HG03097 (cell line): ENCODE data around the gene HTT.
"Not testable (repeated sequence)": the region's sequence is repeated elsewhere in the genome, so short reads cannot be mapped to it uniquely, and the experiment has no call there.

Experiments used
- ATAC-seq: cut with Tn5 transposase; IDR thresholded peaks from one replicate; pipeline ENCODE4 v1.9.1; 2021; ENCODE audit not compliant: unreplicated experiment, low FRiP score

Gene HTT

GRCh38 chr4:3116955-3117354 lies 42.5 kb downstream of the HTT start:
- no peak for ATAC-seq

DNA sequence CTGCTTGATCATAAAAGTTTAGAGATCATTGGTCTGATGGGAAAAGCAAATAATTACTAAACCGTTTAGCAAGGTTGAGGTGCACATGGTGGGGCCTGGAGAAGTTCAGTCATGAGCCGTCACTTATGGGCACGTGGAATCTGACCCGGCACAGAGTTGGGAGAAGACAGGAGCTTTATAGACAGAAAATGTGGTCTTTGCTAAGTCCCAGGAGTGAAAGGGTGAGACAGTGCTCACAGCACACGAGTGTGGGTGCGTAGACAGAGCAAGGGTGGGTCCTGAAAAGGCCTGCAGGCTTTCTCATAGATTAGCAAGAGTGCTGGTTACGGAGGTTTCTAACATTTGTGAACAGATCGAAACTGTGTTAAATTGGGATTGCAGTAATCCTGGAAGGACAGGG lies 43.8 kb downstream of the HTT start:
- no peak for ATAC-seq

DNA sequence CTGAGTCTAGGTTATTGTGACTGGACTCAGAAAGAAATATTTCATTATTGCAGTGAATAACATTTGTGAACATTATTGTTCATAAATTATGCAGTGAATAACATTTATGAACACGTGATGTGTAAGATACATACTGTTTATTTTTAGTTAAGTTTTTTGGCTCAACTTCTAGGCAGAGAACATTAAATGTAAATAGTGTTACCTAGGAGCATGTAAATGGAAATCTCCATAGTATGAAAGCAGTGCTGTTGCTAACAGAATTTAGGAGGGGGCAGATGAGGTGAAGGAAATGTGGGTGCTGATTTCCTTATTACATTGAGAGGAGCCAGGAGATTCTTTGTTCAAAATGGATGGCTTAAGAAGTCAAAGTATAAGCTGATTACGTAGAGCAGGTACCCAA lies 45.0 kb downstream of the HTT start:
- no peak for ATAC-seq

DNA sequence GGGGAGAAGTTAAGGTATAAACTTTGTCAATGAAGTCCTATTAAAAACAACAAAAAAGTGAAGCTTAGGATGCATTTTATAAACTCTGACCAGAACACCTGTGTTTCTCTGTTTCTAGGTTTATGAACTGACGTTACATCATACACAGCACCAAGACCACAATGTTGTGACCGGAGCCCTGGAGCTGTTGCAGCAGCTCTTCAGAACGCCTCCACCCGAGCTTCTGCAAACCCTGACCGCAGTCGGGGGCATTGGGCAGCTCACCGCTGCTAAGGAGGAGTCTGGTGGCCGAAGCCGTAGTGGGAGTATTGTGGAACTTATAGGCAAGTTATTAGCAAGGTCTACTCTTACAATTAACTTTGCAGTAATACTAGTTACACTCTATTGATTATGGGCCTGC lies 46.6 kb downstream of the HTT start:
- ATAC-seq = no peak

DNA sequence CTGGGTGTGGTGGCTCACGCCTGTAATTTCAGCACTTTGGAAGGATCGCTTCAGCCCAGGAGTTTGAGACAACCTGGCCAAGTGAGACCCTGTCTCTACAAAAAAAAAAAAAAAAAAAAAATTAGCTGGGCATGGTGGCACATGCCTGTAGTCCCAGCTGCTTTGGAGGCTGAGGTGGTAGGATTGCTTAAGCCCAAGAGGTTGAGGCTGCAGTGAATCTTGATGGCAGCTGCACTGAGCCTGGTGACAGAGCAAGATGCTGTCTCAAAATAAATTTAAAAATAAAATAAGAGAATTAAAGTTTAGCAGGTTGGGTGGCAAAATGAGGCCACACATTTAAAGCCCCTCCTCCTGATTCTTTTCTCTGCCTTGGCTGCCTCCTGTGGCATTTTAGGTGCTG lies 47.1 kb downstream of the HTT start:
- no peak for ATAC-seq

DNA sequence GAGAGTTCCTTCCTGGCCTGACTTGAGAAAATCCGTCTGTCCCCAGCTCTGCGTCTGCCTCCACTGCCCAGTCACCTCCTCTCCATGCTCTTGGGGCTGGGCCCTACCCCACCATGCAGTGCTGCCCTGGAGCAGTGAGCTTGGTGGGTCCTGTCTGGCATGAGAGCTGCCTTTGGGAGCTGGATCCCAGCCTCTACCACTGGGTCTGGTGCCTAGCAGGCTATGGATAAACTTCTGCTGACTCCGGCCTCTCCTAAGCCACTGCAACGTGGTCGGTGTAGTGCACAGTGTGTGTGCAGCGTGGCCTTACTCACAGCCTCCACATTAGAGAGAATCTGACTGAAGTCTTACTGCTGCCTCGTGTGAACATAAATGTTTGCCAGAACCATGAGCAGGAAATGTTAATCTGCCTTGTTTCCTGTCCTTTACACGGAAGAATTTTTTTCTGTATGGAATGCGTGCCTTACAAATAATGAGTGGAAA lies 47.6 kb downstream of the HTT start:
- ATAC-seq = no peak

- ATAC-seq = no peak
These were observed 48.7 kb downstream of the HTT start for GRCh38 chr4:3123181-3123671.

DNA sequence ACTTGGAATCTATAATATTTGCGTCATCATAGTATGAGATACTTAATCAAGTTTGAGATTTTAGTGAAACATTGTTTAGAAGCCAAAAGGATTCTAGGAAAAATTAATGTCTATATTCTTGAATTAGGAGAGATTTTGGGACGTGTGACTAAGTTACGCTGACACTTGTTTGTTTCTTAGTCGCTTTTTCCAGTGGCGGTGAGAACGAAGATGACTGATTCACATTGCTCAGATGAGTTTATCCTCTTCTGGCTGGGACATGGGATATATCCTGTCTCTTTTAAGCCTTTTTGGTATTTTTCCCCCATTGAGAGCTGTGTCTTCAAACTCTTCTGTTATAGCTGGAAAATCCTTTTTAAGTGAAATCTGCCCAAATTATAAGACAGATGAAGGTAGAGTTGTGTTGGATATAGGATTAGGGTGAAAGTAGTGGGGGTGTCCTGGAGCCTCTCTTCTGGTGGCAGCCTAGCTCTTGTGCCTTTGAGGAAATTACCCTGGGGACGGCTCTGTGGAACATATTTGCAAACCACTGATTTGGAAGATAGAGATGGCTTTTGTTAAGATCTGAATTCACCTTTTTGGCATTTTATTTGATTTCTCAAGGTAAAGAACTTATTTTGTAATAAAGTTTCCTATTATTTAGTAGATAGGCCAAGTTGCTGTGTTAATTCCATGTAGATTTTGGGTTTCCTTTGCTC lies 49.7 kb downstream of the HTT start:
- no peak for ATAC-seq

DNA sequence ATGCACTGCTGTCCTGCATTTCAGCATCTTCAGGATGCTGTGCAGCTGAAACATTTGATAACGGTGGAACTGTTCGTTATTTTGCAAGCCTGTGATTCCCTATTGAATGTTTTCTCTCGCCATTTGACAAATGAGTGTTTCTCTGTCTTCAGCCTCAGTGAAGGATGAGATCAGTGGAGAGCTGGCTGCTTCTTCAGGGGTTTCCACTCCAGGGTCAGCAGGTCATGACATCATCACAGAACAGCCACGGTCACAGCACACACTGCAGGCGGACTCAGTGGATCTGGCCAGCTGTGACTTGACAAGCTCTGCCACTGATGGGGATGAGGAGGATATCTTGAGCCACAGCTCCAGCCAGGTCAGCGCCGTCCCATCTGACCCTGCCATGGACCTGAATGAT lies 52.6 kb downstream of the HTT start:
- no peak for ATAC-seq

- ATAC-seq = no peak
These were observed 53.6 kb downstream of the HTT start for GRCh38 chr4:3128058-3128457.

GRCh38 chr4:3128976-3129375 lies 54.5 kb downstream of the HTT start:
- no peak for ATAC-seq

DNA sequence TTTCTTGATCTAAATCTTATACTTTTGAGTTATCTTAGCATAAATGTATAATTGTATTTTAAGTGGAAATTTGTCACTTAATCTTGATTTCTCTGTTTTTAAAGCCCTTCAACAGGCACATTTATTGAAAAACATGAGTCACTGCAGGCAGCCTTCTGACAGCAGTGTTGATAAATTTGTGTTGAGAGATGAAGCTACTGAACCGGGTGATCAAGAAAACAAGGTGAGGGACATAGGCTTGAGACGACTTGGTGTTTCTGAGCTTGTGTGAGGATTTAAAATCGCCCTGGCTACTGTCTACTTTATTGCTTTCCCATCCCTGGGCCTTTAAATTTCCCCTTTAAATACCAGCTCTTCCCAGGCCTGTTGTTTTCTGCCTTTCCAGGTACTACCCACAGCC lies 55.7 kb downstream of the HTT start:
- ATAC-seq = no peak

DNA sequence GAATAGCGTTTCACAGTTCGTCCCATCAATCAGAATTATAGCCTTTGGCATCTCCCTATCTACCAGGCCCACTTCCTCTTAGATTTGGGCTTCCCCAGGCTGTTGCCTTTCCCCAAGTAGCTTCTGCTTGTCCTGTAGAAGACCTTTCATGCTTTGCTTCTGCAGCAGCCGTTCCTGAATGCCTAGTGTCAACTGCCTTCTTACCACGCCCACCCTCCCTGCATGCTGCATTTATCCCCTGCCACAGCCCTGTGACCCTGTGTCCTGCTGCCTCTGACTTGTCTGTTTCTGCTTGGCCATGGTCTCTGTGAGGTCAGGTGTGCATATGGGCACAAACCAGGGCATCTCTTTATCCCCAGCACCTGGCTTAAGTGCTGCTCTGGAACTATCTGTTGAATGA lies 56.3 kb downstream of the HTT start:
- ATAC-seq = no peak

GRCh38 chr4:3134201-3134600 lies 59.7 kb downstream of the HTT start:
- ATAC-seq = no peak

DNA sequence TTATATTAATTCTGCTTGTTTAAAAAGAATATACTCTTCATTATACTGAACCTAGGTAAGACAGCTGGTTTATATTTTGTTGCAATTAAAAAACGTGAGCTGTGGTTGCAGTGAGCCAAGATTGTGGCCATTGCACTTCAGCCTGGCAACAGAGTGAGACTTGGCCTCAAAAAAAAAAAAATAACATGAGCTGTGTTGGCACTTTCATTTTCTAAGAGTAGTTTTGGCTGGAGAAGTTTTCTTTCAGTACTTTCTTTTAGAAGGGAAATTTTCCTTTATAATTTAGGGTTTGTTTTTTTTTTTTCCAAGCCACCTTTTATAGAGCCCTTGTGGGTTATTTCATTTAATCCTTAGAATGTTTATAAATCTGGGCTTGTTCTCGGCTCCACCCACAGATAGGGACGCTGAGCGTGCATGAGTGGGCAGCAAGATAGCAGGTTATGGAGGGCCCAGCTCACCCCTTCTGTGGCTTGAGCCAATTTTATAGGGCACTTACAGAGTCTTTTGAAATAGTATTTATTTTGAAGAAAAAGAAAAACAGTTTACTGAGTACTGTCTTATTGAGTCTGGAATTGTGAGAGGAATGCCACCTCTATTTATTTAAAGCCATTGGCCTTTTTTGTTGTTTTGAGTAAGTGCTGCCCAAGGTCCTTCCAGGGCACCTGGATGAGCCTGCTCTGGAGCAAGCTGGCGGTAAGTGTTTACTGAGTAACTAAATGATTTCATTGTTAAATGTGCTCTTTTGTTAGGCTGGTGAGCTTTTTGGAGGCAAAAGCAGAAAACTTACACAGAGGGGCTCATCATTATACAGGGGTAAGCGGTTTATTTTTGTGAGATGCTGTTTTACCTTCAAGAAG lies 60.9 kb downstream of the HTT start:
- no peak for ATAC-seq

GRCh38 chr4:3136454-3136853 lies 62.0 kb downstream of the HTT start:
- no peak for ATAC-seq

GRCh38 chr4:3137908-3138307 lies 63.4 kb downstream of the HTT start:
- ATAC-seq = no peak

DNA sequence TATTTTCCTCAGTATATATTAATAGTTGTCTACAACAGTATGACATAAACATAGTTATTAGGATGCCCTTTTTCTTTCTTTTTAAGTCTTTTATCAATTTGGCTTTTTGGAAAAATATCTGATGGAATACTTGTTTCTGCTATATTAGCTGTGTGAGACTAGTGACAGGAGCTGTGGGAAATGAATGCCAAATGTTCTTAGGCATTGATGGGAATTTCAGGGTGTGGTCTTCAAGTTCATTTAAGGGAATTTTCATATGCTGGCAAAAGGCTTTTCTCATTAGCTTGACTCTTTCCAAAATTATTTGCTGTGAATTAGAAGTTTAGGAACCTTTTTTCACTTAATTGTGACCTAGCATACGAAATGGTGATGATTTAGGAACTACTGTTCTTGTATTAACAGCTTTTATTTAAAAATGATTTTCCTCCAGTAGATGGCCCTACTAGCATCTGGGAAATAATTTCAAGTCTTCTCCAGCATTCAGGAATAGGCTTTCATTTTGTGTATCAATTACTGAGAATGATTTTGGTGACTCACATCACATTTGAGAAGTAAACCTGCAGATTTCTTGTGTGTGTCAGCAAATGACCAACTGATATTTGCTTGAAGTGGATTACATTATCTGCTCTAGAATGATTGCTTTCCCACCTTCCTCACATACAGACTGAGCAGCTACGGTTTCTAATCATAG lies 70.9 kb downstream of the HTT start:
- no peak for ATAC-seq

GRCh38 chr4:3148926-3149325 lies 74.4 kb downstream of the HTT start:
- no peak for ATAC-seq

- ATAC-seq = not testable (repeated sequence)
These were observed 76.8 kb downstream of the HTT start for GRCh38 chr4:3151238-3151637.

GRCh38 chr4:3157366-3157765 lies 82.9 kb downstream of the HTT start:
- ATAC-seq = no peak
